Mesendoderm (in vitro differentiated cells): ENCODE measurements around the gene SEC11C.
A peak's percentile ranks its signal among the peaks of the same experiment; 100 is the strongest.

Source experiments
- DNase-seq: peaks from one replicate; pipeline ENCODE4 v3.0.0; 2013
- H2AK5ac ChIP-seq: 2 replicates; pipeline ENCODE4 v1.6.1; 2013; ENCODE audit warnings: low read length, inconsistent platforms
- H2BK120ac ChIP-seq: 2 replicates; pipeline ENCODE4 v1.6.1; 2013; ENCODE audit warnings: low read depth, mild to moderate bottlenecking, low read length, moderate library complexity, mixed read lengths
- H2BK15ac ChIP-seq: replicated peaks from 2 replicates; pipeline ENCODE4 v1.6.1; 2013; ENCODE audit warnings: low read depth, mild to moderate bottlenecking, moderate library complexity
- H2BK5ac ChIP-seq: 2 replicates; pipeline ENCODE4 v1.6.1; 2013; ENCODE audit warnings: low read length, inconsistent platforms
- H3K18ac ChIP-seq: 2 replicates; pipeline ENCODE4 v1.6.1; 2013; ENCODE audit warnings: mild to moderate bottlenecking, low read length, mixed read lengths
- H3K23ac ChIP-seq: one replicate; pipeline ENCODE4 v1.6.1; 2013; ENCODE audit warnings: low read length
- H3K27ac ChIP-seq: 2 replicates; pipeline ENCODE4 v1.5.1; 2013; ENCODE audit warnings: low read depth, mild to moderate bottlenecking, inconsistent platforms, low read length, moderate library complexity
- H3K27me3 ChIP-seq: 2 replicates; pipeline ENCODE4 v1.6.1; 2013; ENCODE audit warnings: low read length, control low read depth, mild to moderate bottlenecking, inconsistent platforms; ENCODE audit not compliant: insufficient read depth, poor library complexity
- H3K36me3 ChIP-seq: 2 replicates; pipeline ENCODE4 v1.6.1; 2013; ENCODE audit warnings: low read length, inconsistent platforms; ENCODE audit not compliant: control insufficient read depth, insufficient read depth
- H3K4ac ChIP-seq: one replicate; pipeline ENCODE4 v1.6.1; 2013; ENCODE audit warnings: low read depth, mild to moderate bottlenecking, low read length, moderate library complexity
- H3K4me1 ChIP-seq: 2 replicates; pipeline ENCODE4 v1.6.1; 2013; ENCODE audit warnings: low read depth, low read length, inconsistent platforms; ENCODE audit not compliant: control insufficient read depth
- H3K4me2 ChIP-seq: 2 replicates; pipeline ENCODE4 v1.6.1; 2013; ENCODE audit warnings: low read length
- H3K4me3 ChIP-seq: 2 replicates; pipeline ENCODE4 v1.5.1; 2013; ENCODE audit warnings: mild to moderate bottlenecking, low read length
- H3K56ac ChIP-seq: one replicate; pipeline ENCODE4 v1.6.1; 2013; ENCODE audit warnings: low read length
- H3K79me1 ChIP-seq: 2 replicates; pipeline ENCODE4 v1.6.1; 2013; ENCODE audit warnings: low read length, inconsistent platforms
- H3K79me2 ChIP-seq: 2 replicates; pipeline ENCODE4 v1.6.1; 2013; ENCODE audit warnings: mild to moderate bottlenecking, low read length; ENCODE audit not compliant: control insufficient read depth, insufficient read depth
- H3K9ac ChIP-seq: 2 replicates; pipeline ENCODE4 v1.6.1; 2013; ENCODE audit warnings: low read length, inconsistent platforms
- H4K5ac ChIP-seq: one replicate; pipeline ENCODE4 v1.6.1; 2013; ENCODE audit warnings: low read length
- H4K8ac ChIP-seq: one replicate; pipeline ENCODE4 v1.6.1; 2013; ENCODE audit warnings: low read depth, mild to moderate bottlenecking, control low read depth, low read length, moderate library complexity
- WGBS: extraction: QIAGEN DNeasy Blood & Tissue Kit; methylation state at CpG from one replicate; pipeline ENCODE4 v1.1.7; 2013; ENCODE audit warnings: low lambda C conversion rate, missing lambda C conversion rate; ENCODE audit not compliant: insufficient coverage; ENCODE audit errors: extremely low coverage; 5-methylcytosine and 5-hydroxymethylcytosine counted together

SEC11C gene

GRCh38 chr18:59207506-59207905 lies 67.8 kb downstream of the SEC11C start:
- H3K4me3 ChIP-seq = no peak overlapping the region
- H2BK120ac ChIP-seq = no peak overlapping the region
- no peaks in the 10 kb centered on the region for H3K79me2 ChIP-seq
- no peak overlapping the region for H4K5ac ChIP-seq
- H3K36me3 ChIP-seq = no peaks in the 10 kb centered on the region
- no peak overlapping the region for H3K18ac ChIP-seq
- DNase-seq = no peak
- no peaks in the 10 kb centered on the region for H3K79me1 ChIP-seq
- no peak overlapping the region for H3K23ac ChIP-seq
- peak overlapping the region; percentile 46 for H2BK5ac ChIP-seq
- no peaks in the 10 kb centered on the region for H3K27me3 ChIP-seq
- H3K4ac ChIP-seq = peak overlapping the region; percentile 4
- no CpG with 5 or more reads among the region's 6 CpGs for WGBS
- H3K9ac ChIP-seq = peak overlapping the region; percentile 39
- H3K56ac ChIP-seq = no peak overlapping the region
- no peak overlapping the region for H4K8ac ChIP-seq
- H3K4me2 ChIP-seq = no peak overlapping the region
- H3K4me1 ChIP-seq = peaks cover 2% of the 10 kb centered on the region
- H2BK15ac ChIP-seq = no peak overlapping the region
- H3K27ac ChIP-seq = no peak overlapping the region
- no peak overlapping the region for H2AK5ac ChIP-seq
